SU-DHL-6 (cell line): ENCODE results near the gene PTH1R.

Source experiments
- EZH2phosphoT487 ChIP-seq: fragments of 200-600 bp; sonication (generic), shearing (Covaris generic); conservative IDR thresholded peaks from 2 replicates; pipeline ENCODE4 v1.6.1; 2018; ENCODE audit warnings: mild to moderate bottlenecking, antibody characterized with exemption, low read length, moderate library complexity, mixed read lengths
- TF ChIP-seq, protein P1 (sequence below): fragments of 200-600 bp; sonication (generic); IDR thresholded peaks from one replicate; pipeline ENCODE4 v1.5.1; 2017; ENCODE audit warnings: antibody characterized with exemption, mild to moderate bottlenecking, low read length, moderate library complexity; ENCODE audit not compliant: insufficient read depth, poor library complexity, severe bottlenecking

DNA sequence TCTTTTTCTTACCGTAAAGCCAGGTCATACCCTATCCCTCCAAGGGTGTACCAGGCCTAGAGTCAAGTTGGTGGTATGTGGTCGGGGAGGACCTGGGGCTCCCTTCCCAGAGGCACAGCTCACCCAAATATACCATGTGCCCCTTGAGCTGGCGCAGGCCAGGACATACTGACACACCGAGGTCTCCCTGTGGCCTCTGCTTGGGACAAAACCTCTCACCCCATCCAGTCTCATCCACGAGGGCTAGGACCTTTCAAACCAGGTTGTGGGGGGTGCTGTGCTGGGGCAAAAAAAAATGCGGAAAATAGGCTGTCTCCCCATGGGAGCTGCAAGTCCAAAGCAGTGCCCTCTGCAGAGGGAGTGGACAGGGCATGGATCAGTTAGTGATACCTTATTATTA lies 22.8 kb downstream of the PTH1R start:
- TF ChIP-seq, protein P1, sequence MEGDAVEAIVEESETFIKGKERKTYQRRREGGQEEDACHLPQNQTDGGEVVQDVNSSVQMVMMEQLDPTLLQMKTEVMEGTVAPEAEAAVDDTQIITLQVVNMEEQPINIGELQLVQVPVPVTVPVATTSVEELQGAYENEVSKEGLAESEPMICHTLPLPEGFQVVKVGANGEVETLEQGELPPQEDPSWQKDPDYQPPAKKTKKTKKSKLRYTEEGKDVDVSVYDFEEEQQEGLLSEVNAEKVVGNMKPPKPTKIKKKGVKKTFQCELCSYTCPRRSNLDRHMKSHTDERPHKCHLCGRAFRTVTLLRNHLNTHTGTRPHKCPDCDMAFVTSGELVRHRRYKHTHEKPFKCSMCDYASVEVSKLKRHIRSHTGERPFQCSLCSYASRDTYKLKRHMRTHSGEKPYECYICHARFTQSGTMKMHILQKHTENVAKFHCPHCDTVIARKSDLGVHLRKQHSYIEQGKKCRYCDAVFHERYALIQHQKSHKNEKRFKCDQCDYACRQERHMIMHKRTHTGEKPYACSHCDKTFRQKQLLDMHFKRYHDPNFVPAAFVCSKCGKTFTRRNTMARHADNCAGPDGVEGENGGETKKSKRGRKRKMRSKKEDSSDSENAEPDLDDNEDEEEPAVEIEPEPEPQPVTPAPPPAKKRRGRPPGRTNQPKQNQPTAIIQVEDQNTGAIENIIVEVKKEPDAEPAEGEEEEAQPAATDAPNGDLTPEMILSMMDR = no peak
- TF ChIP-seq EZH2phosphoT487 = no peak
